CD4-positive, alpha-beta T cell treated with Interleukin-1 beta for 1 hour (primary cell): ENCODE measurements around the gene ERC2.
"Not testable (repeated sequence)": the region's sequence is repeated elsewhere in the genome, so short reads cannot be mapped to it uniquely, and the experiment has no call there.

Experiments used
- DNase-seq, 2 donors: peaks; one replicate each; pipeline ENCODE4 v3.0.0-alpha.2; 2020 to 2022

The ERC2 gene

GRCh38 chr3:56113908-56114307 is 354.4 kb downstream of the ERC2 start:
- DNase-seq = no peak

- DNase-seq = no peak
Observed at GRCh38 chr3:56113231-56113630, 355.0 kb downstream of the ERC2 start.

DNA sequence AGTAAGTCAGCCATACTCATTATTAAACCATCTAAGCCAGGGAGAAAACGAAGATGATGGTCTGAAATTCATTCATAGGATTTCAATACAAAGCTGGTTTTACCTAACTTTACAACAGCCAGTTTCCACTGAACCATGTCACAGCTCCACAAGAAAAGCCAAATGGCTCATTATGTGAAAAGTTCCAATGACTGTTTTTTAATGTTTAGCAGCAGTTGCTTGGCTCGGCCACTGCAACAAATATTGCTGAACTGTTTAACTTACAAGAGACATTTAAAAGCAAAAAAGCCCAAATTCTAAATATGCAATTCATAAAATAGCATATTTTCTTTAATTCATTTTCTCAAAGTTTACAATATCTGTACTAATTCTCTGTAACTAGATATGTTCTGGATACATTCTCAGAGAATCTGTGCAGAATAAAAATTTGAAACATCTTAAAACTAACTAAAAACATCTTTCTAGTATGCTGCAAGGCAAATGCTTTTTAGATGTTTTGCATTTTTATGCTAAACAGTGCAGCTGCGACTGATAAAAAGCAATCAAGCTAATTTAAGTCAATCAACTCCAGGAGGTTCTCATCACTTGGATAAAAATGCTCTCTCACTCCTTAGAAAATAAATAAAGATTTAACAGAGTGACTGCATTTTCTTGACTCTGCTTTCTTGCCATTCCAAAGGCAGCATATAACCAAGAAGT is 356.5 kb downstream of the ERC2 start:
- DNase-seq = no peak

DNA sequence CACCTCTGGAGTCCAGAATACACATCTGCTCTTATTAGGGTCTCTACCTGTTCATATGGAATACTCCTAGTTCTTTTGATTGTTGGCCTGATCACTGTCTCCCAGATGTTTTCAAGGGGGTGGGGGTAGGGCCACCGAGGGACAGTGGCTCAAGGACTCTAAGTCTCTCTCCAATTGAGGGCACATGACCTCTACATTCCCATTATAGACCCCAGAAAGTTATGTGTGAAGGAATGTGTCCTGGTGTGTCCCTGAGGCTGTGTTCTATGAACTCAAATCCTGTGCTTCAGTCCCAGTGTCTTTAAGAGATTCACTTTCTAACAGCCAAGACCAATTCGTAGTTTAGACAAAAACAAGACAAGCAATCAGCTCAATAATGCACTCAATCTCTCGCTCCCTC is 357.4 kb downstream of the ERC2 start:
- DNase-seq = no peak

DNA sequence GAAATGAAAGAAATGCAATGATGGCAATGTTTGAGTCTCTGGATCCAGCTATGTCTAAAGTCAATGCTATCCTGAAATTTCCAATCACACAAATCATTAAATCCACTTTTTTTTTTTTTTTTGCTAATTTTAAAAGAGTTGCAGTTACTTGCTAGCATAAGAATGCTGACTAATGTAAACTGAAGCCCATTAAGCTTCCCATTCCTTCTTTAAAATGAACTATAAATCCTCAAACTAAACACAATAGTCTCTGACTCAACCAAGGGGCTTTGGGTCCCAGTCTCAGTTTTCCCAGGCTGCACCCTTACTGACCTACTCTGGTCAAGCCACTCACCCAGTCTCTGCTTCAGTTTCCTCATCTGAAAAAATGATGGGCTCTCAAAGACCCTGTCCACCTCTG is 361.1 kb downstream of the ERC2 start:
- no peak for DNase-seq

DNA sequence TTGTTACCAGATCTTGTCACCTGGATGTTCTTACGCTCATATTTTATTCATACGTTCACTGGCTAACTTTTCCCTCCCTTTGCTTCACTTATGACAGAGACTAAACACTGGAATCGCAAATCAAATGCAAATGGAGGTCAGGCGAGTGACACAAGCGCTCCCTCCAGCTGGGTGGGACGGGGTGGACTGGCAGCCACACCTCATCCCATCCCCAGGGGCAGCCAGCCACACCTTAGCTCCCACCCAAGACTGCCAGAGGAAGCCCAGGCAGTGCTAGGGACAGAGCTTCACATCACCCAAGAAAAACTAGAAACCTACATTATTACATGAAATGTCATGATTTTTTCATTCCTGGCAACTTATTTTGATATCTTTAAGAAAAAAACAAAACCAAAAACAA is 366.2 kb downstream of the ERC2 start:
- no peak for DNase-seq

- no peak for DNase-seq
Observed at GRCh38 chr3:56101576-56101975, 366.7 kb downstream of the ERC2 start.

DNA sequence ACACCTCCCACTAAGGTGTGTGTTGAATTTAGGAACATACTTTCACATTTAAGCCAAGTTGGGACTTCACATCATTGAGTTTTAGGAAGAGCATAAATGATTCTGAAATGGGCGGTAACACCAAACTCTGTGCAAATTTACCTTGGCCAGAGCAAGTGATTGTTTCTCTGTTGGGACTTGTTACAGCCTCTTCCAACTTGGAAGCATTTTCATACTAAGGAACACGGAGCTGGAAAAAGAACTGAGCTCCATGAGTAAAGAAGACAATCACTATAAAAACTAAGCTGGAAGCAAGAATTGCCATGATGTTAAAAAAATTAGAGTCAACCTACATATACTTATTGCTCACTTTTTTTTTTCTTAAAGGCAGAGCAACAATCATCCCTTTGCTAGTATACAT is 371.3 kb downstream of the ERC2 start:
- DNase-seq = no peak

- DNase-seq = no peak
Observed at GRCh38 chr3:56094170-56094569, 374.1 kb downstream of the ERC2 start.

GRCh38 chr3:56089739-56090138 is 378.5 kb downstream of the ERC2 start:
- DNase-seq = no peak

GRCh38 chr3:56087451-56088053 is 380.7 kb downstream of the ERC2 start:
- DNase-seq = no peak

GRCh38 chr3:56086355-56086754 is 381.9 kb downstream of the ERC2 start:
- DNase-seq = no peak

- no peak for DNase-seq
Observed at GRCh38 chr3:56081246-56081645, 387.0 kb downstream of the ERC2 start.

- no peak for DNase-seq
Observed at GRCh38 chr3:56076746-56077145, 391.5 kb downstream of the ERC2 start.

GRCh38 chr3:56075089-56075488 is 393.2 kb downstream of the ERC2 start:
- DNase-seq = no peak

DNA sequence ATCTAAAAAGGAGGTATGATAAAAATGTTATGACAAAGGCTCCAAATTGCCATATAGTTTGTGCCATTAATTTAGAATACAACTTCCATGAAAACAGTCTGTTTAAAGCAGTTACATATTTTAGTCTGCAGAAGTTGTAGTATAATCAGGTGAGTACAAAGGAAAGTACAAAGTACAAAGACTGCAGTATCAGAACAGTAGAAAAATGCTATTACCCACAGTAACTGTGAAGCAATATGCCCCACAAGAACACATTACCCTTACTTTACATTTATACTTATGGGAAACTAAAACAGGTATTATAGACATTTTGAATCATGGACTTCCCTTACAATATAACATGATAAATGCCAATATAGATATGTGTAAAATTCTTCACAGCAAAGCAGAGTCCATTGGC is 398.5 kb downstream of the ERC2 start:
- DNase-seq = no peak

DNA sequence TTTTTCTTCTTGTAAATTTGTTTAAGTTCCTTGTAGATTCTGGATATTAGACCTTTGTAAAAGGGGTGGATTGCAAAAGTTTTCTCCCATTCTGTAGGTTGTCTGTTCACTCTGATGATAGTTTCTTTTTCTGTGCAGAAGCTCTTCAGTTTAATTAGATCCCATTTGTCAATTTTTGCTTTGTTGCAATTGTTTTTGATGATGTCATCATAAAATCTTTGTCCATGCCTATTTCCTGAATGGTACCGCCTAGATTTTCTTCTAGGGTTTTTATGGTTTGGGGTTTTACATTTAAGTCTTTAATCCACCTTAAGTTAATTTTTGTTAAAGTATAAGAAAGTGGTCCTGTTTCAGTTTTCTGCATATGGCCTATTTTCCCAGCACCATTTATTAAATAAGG is 401.9 kb downstream of the ERC2 start:
- not testable (repeated sequence) for DNase-seq

DNA sequence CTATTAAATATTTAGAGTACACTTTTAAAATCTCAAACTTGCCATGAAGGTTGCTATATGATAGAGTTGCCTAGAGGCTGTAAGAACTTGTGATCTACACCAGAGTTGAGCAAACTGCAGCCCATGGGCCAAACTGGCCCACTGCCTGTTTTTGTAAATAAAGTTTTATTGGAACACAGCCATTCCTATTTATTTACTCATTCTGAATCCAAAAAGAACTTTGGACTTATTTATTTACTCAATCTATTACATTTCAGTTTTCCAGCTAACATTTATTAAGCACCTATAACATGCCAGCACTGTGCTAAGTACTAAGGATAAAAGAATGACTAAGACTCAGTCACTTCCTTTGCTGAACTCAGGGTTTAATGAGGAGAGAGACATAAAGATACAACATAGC is 403.6 kb downstream of the ERC2 start:
- DNase-seq = no peak

- DNase-seq = no peak
Observed at GRCh38 chr3:56061279-56061626, 407.0 kb downstream of the ERC2 start.

DNA sequence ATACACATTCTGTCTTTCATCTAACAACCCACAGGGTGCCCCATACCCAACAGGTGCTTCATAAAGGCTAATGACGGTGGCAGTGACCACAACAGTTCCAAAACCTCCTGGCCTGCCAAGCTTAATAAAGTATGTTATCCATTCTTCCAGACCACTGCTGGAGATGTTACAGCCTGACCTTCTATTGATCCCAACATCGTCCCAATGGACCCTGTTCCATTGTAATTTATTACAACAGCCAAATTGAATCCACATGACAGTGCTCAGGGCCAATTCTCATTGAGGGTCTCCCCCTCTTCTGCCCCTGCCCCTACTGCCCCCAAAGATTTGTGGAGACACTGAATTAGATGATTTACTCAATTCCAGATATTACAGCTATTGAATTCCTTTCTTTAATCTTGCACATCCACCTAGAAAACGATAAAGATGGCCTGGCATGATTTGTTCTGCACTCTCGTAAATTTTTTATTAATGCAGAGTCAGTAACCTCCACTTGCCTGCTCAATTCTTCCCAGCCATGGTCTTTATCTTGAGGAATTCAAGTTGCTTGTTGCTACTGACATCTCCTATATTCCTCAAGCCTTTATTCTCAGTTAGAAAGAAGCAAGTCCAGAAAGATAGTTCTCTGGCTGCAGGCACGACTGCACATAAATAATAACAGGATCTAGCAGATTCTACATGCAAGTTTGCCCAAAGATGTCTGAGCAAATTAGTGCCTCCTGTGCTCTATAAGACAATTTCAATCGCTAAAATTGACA is 407.6 kb downstream of the ERC2 start:
- no peak for DNase-seq

DNA sequence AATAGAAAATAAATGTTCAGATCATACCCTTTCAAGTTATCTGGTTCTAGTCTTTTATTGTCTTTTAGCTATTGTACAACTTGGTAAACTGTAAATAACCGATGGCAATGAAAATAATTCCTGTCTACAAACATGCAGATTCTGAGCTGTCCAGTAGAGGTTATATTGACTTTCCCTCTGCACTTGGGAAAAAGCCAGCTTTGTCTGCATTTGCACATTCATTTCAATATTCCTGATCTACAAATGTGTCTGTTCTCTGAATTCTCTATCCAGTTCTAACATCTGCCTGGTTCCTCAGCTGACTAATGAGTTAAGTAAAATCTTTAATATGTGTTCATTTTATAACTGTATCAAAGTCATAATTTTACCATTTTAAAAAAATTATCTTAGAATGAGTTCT is 408.5 kb downstream of the ERC2 start:
- DNase-seq = no peak

DNA sequence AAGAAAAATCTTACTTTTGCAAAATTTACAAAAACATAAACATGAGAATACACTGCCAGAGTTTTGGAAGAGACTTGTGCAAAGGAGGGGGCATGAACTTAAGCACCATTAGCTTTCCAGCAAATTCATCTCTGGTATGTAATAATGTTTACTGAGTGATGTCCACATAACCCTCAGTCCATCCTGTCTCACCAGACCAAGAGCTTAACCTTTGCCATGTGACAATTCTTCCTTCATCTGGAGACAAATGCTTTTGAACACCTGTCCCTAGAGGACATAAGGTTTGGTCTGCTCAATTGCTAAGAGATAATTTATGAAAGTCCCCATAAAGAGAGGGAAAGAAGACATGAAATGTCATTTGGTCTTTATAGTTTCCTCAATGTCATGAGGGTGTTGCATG is 412.3 kb downstream of the ERC2 start:
- DNase-seq = no peak

GRCh38 chr3:56055546-56055945 is 412.7 kb downstream of the ERC2 start:
- DNase-seq = no peak

GRCh38 chr3:56054844-56055243 is 413.4 kb downstream of the ERC2 start:
- DNase-seq = no peak
